ENCODE measurements around the gene FAM53A. TPM values are rescaled to one million over a fixed set of nuclear protein-coding genes. Genes with fewer than 3 reads are reported as not detected.

The FAM53A gene
- total and polyA plus RNA-seq, 2 of the 4 experiments (the other 2 are of a cell fraction), result 2.0 to 3.1 TPM

DNA sequence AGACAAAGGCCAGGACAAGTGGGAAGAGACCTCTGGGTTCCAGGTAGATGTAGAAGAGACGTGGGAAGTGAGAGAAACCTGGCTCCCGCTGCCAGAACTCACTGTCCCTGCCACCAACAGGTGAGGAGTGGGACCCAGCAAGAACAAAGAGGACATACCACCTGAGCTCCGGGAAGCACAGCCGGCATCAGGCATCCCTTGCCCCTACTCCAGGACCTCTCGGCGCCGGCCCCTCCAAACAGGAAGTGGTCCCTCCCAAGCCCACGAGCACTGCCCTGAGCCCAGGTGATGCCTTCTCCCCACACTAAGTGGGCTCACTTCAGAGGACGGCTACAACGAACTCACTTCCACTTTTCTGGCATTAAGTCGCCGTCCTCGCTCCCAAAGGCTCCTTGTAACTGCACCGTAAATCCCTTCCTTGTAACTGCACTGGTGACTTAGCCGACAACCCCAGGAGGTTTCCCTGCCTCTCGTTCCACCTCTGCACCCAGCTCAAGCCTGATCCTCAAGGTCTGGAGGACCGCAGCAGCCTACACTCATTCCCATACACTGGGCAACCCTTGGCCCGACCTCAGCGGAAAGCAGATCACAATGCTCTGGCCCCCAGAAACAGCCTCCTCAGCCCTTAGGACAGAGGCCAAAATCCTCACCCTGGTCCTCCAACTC lies 8.8 kb downstream of the FAM53A start:
- in situ Hi-C loops (cut with MboI; ENCODE audit: low sequenced_read_pairs), result no loop called here
- no TSS peak for BruUV-seq (replicated peaks)
- no peak for DNase-seq
- H3K4me2 ChIP-seq (ENCODE audit: low read depth, low read length), result no peak overlapping the region
- H3K4me1 ChIP-seq (ENCODE audit: control insufficient read depth, insufficient read depth, low read length), result no peaks in the 10 kb centered on the region
- no peaks in the 10 kb centered on the region for H3K27me3 ChIP-seq (ENCODE audit: control insufficient read depth, insufficient read depth, low read length)
- no peaks in the 10 kb centered on the region for H3K79me1 ChIP-seq (ENCODE audit: low read depth in 1 of 2, low read length in 2 of 2)
- H2BK5ac ChIP-seq (ENCODE audit: low read depth, low read length, poor library complexity, severe bottlenecking), result no peak overlapping the region
- H3K9me3 ChIP-seq (ENCODE audit: control insufficient read depth, insufficient read depth, low read length), result no peaks in the 10 kb centered on the region
- ChIA-PET CTCF (no interaction called here), POLR2A (ENCODE audit: unreplicated experiment) (no interaction called here)
- no peak overlapping the region for H2BK15ac ChIP-seq (ENCODE audit: low read depth, low read length)
- H2BK120ac ChIP-seq (ENCODE audit: low read depth, low read length), result no peak overlapping the region
- H3K23ac ChIP-seq (ENCODE audit: low read depth, low read length), result no peak overlapping the region
- H3K4ac ChIP-seq (ENCODE audit: low read depth, low read length), result no peak overlapping the region
- H4K8ac ChIP-seq (ENCODE audit: low read depth in 2 of 2, low read length in 2 of 2), result no peak overlapping the region
- H4K91ac ChIP-seq (ENCODE audit: insufficient read depth, low read depth, low read length), result no peak overlapping the region
- H3K9ac ChIP-seq (ENCODE audit: low read depth, low read length), result no peak overlapping the region
- H3K9me1 ChIP-seq (ENCODE audit: insufficient read depth, low read length), result no peaks in the 10 kb centered on the region
- H3K27ac ChIP-seq (ENCODE audit: insufficient read depth, low read length), result no peak overlapping the region
- no peak overlapping the region for H3K56ac ChIP-seq (ENCODE audit: extremely low read depth, insufficient read depth, low read length)
- H3K18ac ChIP-seq (ENCODE audit: low read depth, low read length), result no peak overlapping the region
- no peak for TF ChIP-seq BHLHE40 (IDR thresholded peaks at IDR 0.05; ENCODE audit: low read depth, low read length)
- no peak for TF ChIP-seq NFE2L2 (IDR thresholded peaks at IDR 0.05; ENCODE audit: low read depth, low read length)
- no peak for TF ChIP-seq MAZ (IDR thresholded peaks at IDR 0.05; ENCODE audit: borderline replicate concordance, low read depth, low read length)
- TF ChIP-seq RAD21 (IDR thresholded peaks at IDR 0.05; ENCODE audit: low read length), result no peak
- TF ChIP-seq CEBPB (IDR thresholded peaks at IDR 0.05; ENCODE audit: low read depth, low read length), result no peak
- ATAC-seq (ENCODE audit: low read depth), result no peak
- H2AK5ac ChIP-seq (ENCODE audit: low read depth, low read length), result no peak overlapping the region
- H2AFZ ChIP-seq (replicated peaks; ENCODE audit: low read length, poor library complexity), result no peak overlapping the region
- H4K5ac ChIP-seq (ENCODE audit: low read depth, low read length), result no peak overlapping the region
- no peak overlapping the region for H2AK9ac ChIP-seq (replicated peaks; ENCODE audit: low read depth, low read length, poor library complexity)
- H3K4me3 ChIP-seq (ENCODE audit: insufficient read depth, low read depth, low read length), result no peak overlapping the region
- H3K36me3 ChIP-seq (ENCODE audit: control insufficient read depth, insufficient read depth, low read length), result no peaks in the 10 kb centered on the region
- H2BK20ac ChIP-seq (ENCODE audit: low read depth, low read length), result no peak overlapping the region
- WGBS, 2 experiments (ENCODE audit: extremely low coverage in 2 of 2, insufficient read length in 1 of 2), result 77% methylated on average over 13 of the region's 19 CpGs; no CpG with 5 or more reads in 1 of the 2 experiments
- H3K14ac ChIP-seq (replicated peaks; ENCODE audit: low read depth, low read length), result no peak overlapping the region
- no peaks in the 10 kb centered on the region for H4K20me1 ChIP-seq (ENCODE audit: insufficient read depth, low read length)
- intact Hi-C loops (cut with micrococcal nuclease), result no loop called here
- dilution Hi-C loops (cut with HindIII; ENCODE audit: low sequenced_read_pairs, unreplicated experiment), result no loop called here
